NOMO-1 treated with DMSO at 0.1 percent for 48 hours (cell line): ENCODE results near the gene ANP32A.

Experiments
- DNase-seq: peaks from one replicate; lab custom pipeline; 2025; ENCODE audit not compliant: unreplicated experiment; lab: John Stamatoyannopoulos, UW

The ANP32A gene

DNA sequence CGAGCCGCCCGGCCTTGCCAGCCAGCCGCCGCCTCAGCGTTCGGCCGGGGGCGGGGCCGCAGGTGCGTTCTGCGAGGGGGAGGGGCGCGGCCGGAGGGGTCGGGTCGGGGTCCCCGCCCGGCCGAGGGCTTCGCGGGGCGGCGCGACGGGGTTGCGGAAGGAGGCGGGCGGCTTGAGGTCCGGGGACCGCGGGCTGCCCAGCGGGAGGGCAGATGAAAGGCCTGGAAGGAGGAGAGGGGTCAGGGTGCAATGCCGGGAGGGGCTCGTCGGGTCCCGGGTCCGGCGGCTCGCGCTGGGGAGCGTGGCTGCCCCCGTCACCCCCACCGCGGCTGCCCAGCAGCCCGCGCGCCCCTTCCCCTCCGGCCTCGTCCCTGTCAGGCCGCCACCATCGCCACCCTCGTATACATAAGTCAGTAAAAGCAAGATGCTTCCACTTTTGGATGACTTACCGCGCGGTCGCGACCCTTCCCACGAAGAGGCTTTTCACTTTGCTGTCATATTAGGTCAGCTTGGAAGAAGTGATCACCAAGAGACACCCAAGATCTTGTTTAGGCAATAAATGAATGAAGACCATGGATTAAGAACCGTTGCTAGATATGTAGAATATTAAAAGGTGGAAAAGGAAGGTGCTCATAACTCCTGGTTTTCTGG, 620 bp upstream of the ANP32A start:
- no peak for DNase-seq

DNA sequence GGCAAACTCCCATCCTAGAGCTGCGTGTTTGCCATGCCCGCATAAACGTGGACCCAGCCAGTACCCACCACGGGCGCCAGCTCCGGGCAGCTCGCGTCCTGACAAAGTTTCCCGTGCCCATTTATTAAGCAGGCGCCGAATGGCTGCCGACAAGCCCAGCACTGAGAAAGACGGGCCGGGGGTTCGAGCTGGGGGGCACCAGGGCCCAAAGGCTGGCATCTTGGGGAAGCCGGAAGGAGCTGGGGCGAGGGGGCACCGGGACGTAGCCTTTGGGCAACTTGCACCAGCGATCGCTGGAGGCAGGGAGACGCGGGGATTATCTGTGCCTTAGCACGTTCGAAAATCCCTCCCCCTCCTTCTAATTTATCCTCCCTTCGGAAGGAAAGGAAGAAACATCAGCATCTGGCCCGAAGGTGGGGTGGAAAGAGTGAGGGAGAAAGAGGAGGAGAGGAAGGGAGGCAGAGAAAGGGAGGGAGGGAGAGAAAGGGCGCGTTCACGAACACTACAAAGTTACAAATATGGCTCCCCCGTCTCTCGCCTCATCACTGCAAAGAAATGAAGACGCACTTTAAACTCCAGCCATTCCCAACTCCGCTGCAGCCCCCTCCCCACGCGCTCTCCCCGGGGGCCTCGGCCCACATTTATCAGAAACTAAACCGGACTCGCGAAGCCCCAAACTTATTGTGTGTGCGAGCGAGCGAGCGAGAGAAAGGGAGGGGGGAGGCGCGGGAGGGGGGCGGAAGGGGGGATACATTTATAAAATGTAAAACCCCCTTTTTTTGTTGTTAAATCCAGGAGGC, 1.0 kb downstream of the ANP32A start:
- DNase-seq = peak; percentile 14

DNA sequence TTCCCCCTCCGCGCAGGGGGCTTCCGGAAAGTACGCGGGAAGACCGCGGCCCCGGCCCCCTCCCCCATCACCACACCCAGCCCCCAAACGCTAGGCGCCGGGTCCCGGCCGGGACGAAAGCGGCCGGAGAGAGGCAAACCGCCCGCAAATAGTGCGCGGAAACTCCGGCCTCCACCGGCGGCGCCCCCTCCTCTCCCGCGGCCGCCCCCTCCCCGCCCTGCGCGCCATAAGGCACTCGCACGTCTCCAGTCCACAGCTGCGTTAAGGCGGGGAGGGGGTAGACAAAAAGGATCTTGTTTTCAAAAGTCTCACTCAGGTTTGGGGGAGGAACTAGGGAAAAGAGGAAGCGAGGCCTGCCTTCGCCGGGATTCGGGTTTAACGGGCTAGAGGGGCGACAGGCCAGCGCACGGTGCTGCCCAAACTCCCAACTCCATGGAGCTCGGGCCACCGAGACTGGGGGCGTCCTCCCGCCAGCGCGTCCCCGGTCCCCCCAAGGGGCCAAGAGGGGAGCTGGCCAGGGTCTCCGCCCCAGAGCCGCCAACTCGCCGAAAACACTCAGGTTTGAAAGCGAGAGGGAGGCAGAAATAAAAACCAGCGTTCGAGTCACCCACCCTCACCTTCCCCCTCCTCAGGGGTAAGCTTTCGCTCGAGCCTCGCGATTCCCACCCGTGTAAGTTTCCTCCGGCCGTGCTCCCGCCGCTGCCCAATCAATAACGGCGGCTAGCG, 1.8 kb downstream of the ANP32A start:
- DNase-seq = peak; percentile 80

DNA sequence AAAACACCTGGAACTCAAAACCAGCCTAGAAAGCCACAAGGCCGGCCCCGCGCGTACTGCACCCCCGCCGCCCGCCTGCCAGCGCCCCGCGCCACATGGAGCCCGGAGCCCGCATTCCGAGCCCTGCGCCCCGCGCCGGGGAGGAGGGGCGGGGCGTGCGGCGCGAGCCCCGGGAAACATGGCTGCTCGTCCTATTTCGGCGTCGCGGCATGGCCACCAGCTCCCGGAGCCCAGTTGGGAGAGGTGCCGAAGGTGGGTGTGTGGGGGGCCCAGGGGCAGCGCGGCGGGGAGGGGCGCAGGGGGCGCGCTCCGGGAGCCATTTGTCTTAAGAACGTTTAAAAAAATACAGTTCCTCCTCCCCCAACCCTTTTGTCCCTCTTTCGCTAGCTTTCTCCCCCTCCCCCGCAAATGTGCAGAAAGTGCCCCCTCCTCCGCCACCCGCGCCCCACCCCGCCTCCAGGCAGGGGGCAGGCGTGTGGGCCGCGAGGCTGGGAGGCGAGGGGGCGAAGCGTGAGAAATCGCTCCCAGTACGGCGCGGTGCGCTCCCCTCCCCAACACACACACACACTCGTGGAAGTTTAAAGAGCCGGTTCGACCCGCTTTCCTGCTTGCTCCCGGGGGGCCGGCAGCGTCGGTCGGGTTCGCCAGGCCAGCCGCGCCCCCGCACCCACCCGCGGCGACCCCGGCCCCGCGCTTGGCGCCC, 2.5 kb downstream of the ANP32A start:
- peak; percentile 67 for DNase-seq

DNA sequence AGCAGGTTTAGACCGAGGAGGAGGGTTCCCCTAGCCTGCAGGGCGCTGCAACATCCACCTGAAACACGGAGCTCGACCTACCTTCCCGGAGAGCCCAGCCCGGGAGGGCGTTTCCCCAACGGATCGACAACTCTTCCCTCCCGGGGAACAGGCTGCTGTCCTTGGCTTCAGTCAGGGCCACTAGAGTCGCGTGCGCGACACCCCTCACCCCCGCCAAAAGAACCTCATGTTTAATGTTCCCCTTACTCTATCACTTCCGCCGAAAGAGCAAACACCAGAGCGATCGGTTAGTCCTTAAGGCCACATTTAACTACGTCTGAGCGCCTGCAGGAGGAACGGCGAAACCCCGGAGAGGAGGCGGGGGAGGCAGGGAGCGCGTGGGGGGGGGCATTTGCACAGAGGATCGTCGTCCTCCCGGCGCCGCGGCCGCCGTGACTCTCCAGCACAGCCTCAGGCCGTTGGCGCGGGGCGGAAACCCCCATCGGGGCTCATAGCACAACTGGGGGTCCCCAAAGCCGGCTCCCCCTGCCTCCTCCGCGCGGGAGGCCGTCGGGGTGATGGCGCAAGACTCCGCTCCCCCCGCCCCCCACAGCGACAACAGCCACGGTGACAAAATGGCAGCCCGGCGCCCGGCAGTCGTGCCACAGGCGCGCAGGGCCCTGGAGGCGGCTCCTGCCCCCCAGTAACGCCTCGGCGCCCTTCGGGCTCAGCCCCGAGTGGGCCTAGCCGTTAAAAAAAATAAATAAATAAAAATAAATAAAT, 3.2 kb downstream of the ANP32A start:
- DNase-seq = peak; percentile 73

DNA sequence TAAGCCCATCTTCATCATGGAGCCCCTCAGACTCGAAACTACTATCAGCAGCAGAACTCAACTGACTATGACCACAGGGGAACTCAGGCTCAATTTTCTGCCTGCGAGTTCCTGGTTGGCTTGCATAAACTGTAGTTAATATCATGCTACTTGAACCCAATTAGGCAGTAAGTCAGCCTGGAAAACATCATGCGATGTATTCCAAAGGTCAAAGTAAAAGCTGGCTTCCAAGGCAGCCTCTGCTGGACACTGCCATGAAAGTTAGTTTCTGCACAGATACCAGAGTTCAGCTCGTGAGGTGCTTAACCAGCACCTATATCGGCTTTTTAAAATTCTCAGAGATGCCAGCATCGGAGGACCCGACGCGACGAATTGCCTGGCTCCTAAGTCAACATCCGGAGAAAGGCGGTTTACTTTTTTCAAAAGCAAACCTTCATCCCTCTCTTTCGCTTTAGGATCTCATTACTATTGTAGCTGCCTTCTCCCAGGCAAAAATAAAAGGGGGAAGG, 3.8 kb downstream of the ANP32A start:
- DNase-seq = peak; percentile 34

DNA sequence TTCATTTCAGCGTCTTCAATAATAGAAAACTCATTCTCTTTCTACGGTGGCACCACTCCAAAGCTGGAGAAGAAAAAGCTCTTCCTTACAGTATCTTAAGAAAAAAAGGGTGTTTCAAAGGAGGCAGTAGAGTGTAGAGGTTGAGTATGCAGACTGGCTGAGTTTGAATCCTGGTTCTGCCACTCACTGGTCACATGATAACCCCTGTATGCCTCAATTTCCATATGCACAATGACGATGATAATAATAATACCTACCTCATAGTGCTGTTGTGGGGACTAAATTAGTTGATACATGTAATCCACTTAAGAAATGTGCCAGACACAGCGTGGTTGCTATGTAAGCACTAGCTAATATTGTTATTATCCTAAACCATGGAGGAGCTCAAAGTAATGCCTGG, 4.5 kb downstream of the ANP32A start:
- DNase-seq = no peak

DNA sequence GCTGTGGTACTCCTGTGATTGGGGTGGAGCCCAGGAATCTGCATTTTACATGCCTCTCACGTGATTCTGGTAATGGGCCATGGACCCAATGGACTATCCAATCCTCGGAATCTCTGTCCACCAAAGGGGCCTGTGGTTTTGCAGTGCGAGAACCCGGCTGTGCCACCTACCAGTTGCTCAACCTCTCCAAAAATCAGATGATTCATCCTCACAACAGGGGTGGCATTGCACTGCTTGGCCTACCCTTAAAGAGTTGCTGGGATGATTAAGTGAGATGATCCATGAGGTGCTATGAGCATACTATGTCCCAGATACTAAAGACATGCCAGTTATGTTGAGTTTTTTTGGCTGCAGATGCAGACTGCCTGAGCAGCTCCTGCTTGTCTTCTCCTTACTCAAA, 5.1 kb downstream of the ANP32A start:
- peak; percentile 31 for DNase-seq

DNA sequence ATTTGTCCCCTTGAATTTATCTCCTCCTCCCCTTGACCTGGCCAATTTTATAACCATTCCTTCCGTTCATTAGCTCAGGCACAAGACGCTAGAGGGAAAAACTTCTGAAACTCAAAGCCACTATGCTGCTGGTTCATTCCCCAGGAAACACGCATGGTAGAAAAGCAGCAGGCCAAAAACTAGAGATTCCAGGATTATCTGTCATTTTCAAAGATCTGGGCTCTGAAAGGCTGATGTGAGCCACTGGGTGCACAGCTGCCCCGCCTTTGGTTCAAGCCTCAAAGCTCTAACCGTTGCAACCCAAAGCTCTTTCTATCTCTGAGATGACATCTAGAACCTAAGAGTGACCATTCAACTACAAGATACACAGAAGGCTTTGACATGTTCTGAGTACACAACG, 6.1 kb downstream of the ANP32A start:
- no peak for DNase-seq

DNA sequence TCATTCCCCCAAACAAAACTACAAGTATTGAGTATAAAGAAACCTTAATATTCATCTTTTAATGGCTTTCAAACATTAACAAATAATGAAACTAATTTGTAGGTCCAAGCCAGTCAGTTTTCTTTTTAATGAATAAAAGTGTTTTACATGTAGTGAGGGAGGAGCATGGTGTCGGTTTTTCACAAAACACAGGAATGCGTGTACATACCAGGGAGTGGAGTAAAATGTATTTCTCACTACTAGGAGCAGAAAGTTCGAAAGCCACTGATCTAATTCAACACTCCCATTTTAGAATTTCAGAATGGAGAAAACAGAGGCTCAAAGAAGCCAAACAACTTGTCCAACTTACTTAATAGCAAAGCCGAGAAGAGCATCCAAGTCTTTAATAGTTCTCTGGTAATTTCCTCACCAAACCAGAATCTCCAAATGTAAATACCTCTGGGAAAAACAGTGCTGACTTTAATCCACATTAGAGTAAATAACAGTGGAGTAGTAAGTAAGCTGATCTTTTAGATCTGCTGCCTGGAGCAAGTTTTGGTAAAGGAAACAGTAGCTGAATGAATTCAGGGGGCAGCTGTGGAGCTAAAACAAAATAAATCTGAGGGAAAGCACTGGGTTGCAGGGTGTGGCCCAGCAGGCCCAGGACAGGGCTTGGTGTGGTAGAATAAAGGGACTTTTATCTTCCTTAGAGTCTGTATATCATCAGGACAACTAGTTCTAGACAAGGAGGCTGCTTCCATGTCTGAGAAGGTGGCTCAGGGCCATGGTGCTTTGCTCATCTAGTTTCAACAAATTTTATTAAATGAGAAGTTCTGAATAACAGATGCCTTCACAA, 7.9 kb downstream of the ANP32A start:
- DNase-seq = no peak

DNA sequence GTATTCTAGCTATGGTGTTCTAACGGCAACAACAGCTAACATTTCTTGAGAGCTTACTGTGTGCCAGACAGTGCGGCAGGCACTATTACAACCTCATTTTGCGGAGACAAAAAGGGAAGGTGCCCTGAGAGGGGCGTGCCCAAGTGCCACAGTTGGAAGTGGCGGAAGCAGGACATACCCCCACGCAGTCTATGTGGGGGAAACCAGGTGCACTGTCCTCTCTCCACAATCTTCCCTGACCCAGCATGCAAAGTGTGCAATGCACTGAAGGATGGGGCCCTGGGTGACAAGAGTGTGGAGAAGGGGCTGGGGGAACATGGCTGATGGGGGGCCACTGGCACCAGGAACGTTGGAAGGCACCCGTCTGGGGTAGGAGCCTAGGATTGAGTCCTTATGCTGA, 8.6 kb downstream of the ANP32A start:
- no peak for DNase-seq

DNA sequence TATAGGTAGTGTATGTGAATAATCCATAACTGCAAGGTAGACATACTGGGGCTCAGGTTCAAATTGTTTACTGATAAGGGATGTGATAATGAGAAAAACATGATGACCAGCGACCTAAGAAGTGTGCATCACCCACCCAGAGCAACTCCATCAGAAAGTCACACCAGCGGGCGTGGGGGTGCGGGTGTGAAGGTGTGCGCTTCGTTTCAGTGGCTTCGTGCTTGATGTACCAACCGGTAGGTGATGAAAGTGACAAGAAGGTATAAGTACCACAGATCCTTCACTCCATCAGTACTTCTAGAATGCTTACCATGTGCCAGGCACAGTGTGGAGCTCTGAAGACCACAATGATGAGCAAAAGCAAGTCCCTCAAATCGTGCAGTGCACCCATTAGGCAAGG, 11.2 kb downstream of the ANP32A start:
- DNase-seq = no peak

DNA sequence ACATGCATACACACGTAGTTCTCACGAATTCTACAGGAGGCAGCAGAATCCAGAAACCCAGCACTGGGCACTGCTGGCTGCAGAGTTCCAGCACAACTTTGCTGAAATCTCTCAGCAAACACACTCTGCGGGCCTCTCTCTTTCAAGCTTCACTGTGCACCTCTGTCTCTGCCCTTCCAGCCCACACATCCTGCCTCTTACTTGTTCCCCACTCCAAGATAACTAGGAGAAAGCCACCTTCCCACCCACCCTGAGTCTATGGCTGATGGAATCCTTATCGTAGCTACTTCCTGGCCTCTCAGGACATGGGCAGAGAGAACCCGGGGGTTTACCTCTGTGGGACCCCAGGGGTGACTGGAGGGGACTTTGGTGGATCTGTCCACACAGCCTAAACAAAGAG, 11.9 kb downstream of the ANP32A start:
- no peak for DNase-seq

DNA sequence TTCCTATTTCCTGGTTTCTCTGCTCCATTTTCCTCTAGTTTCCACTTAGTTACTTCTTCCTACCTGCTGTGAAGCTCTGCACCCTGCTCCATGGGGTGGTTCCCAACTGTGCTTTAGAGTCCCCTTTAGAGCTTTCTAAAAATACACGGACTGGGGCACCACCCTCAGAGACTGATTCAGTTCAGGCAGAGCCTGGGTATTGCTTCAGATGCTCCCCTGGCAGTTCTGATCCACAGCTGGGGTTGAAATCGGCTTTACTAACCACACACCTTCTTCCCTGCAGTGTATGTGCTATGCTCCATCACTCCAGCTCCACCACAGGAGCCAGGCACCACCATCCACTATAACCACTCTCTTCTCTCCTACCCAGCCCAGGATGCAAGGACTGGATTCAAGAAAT, 12.6 kb downstream of the ANP32A start:
- DNase-seq = no peak

DNA sequence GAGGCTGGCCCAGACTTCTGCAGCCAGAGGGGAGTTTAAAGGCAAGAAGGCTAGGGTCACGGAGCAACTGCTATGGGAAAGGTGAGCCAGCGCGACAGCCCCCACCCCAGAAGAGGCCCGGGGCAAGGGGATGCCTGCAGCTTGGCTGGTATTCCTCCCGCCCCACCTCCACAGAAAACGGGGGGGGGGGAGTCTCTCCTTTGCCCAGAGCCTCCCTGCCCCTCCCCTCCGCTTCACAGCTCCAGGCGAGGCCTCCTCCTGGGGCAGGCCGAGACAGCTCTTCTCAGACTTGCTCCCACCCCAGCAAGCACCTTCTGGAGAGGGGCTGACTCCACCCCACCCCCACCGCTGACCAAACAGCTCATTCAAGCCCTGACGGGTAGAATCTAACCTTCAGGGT, 13.4 kb downstream of the ANP32A start:
- no peak for DNase-seq

DNA sequence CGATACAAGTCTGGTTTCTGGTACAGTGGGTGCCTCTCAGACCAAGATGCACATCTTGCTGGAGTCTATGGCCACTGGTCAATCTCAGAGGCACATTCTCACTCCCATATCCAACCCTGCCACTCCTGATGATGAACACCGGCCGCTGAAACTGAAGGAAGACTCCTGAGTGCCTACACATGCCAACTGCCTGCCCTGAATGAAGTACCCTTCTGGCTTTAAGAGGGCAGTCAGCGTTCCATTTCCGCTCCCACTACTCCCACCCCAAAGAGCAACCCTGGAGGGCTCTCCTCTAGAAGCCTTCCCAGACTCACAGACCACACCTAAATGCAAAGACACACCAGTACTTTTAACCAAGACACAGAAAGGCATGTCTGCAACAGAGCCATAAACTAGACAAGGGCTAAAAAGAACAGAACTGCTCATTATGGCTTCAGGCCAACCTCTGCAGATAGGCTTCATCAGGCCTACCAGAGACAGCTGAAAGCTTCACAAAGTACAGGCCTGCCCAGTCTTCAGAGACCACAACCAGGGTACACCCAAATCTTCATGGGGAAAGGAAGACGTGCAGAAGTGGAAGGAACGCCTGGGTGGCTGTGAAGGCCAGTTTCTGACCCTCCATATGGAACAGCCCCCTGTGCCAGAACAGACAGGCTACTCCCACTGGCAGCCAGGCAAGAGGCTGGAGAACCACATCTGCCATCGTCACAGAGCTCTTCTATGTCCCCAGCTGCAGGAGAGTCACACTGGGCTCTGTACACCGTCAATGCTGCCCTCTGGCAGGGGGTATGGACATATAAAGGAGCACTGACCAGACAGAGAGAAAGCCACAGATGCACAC, 14.3 kb downstream of the ANP32A start:
- DNase-seq = no peak

DNA sequence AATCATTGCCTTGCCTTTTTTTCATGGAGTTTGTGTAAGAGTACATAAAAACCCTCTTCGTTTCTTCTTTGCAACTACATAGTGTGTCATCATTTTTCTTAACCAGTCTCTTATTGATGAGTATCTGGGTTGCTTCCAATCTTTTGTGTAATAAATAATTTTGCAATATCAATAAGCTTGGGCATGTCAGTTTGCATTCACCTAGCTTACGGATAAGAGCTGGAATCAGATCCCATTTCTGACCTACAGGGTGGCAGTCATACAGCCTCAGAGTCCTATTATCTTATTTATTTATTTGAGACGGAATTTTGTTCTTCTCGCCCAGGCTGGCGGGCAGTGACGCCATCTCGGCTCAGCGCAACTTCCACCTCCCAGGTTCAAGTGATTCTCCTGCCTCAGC, 18.3 kb downstream of the ANP32A start:
- no peak for DNase-seq

DNA sequence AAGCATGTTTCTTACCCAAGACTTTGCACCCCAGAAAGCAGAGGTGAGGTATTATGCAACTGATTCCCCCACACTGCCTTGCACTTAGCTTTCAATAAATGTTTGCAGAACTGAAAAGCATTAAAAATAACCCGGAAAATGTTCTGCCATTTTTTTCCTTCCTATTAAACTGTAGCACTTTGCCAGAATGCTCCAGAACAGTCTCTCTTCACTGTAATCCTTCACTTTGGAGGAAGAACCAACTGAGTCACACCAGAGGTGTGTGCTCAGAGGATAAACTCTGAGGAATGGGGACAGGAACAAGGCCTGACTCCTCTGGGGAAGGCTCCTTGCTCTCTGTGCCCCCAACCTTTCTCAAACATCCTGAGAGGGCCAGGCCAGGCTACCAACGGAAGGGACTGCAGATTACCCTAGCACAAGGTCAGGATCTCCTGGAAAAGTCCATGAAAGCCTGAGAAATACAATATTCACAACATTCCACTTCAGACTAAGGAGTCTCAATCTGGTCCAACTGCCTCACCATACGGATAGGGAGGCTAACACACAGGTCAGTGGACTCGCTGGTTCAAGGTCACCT, 19.0 kb downstream of the ANP32A start:
- no peak for DNase-seq
